Measurements from ENCODE around the gene HADHA. TPM values are rescaled to one million over a fixed set of nuclear protein-coding genes. Genes with fewer than 3 reads are reported as not detected.

The HADHA gene
- total RNA-seq, 4 donors from 2014 or later = 443 to 480 (median 462) TPM

GRCh38 chr2:26191316-26192159 is 52.9 kb downstream of the HADHA start:
- TF ChIP-seq CTCF (IDR thresholded peaks at IDR 0.05 in 4 of 5, conservative IDR thresholded peaks at IDR 0.05 in 1 of 5) (no peak), POLR2A (IDR thresholded peaks at IDR 0.05) (no peak)
- Histone ChIP-seq H3K27ac (peak overlapping the region in 1 of 4 donors; percentile 13), H3K36me3 (peaks cover 0 to 64% of the 10 kb centered on the region in 2 donors), H3K27me3 (no peaks in the 10 kb centered on the region), H3K9me3 (no peaks in the 10 kb centered on the region), H3K4me1 (peaks cover 4 to 6% of the 10 kb centered on the region in 2 donors), H3K4me3 (no peak overlapping the region)
- DNase-seq = no peak
- no peak for ATAC-seq
- in situ Hi-C loops (cut with MboI; ENCODE audit: low sequenced_read_pairs in 4 of 4) (no loop called here), intact Hi-C loops (cut with DNase I; ENCODE audit: low total_unique reads) (loop anchor here (5.0 kb wide), 1 partner anchor 106 kb away; no protein-coding TSS in a partner anchor)

GRCh38 chr2:26190369-26190768 is 54.1 kb downstream of the HADHA start:
- no peaks in the 10 kb centered on the region for H3K9me3 ChIP-seq
- in situ Hi-C loops (cut with MboI; ENCODE audit: low sequenced_read_pairs in 4 of 4) (no loop called here), intact Hi-C loops (cut with DNase I; ENCODE audit: low total_unique reads) (loop anchor here (5.0 kb wide), 1 partner anchor 107 kb away; no protein-coding TSS in a partner anchor)
- no peaks in the 10 kb centered on the region for H3K27me3 ChIP-seq
- no peaks in the 10 kb centered on the region for H3K4me1 ChIP-seq
- DNase-seq (no peak), ATAC-seq (no peak)
- no peak for TF ChIP-seq POLR2A (IDR thresholded peaks at IDR 0.05)
- TF ChIP-seq CTCF (IDR thresholded peaks at IDR 0.05 in 4 of 5, conservative IDR thresholded peaks at IDR 0.05 in 1 of 5) = no peak
- peaks cover 0 to 52% of the 10 kb centered on the region in 2 donors for H3K36me3 ChIP-seq
- H3K4me3 ChIP-seq = no peak overlapping the region
- H3K27ac ChIP-seq = peak overlapping the region in 1 of 4 donors; percentile 18

- intact Hi-C loops (cut with DNase I; ENCODE audit: low total_unique reads) = loop anchor here (5.0 kb wide), 1 partner anchor 108 kb away; no protein-coding TSS in a partner anchor
- H3K9me3 ChIP-seq = no peaks in the 10 kb centered on the region
- peak overlapping the region in 2 of 4 donors; percentile 16 to 18 for H3K27ac ChIP-seq
- no peak overlapping the region for H3K4me3 ChIP-seq
- ATAC-seq (no peak), DNase-seq (no peak)
- peaks cover 0 to 46% of the 10 kb centered on the region in 2 donors for H3K36me3 ChIP-seq
- H3K4me1 ChIP-seq = no peaks in the 10 kb centered on the region
- TF ChIP-seq CTCF (IDR thresholded peaks at IDR 0.05 in 4 of 5, conservative IDR thresholded peaks at IDR 0.05 in 1 of 5) = no peak
- no peak for TF ChIP-seq POLR2A (IDR thresholded peaks at IDR 0.05)
- H3K27me3 ChIP-seq = no peaks in the 10 kb centered on the region
- in situ Hi-C loops (cut with MboI; ENCODE audit: low sequenced_read_pairs in 4 of 4) = loop anchor here in 1 of 4 donors (10.0 kb wide), 1 partner anchor 145 kb away; no protein-coding TSS in a partner anchor
These were observed 54.7 kb downstream of the HADHA start for GRCh38 chr2:26189751-26190150.

- no peaks in the 10 kb centered on the region for H3K4me1 ChIP-seq
- DNase-seq = no peak
- no peak for ATAC-seq
- intact Hi-C loops (cut with DNase I; ENCODE audit: low total_unique reads) = no loop called here
- TF ChIP-seq CTCF (IDR thresholded peaks at IDR 0.05 in 4 of 5, conservative IDR thresholded peaks at IDR 0.05 in 1 of 5) (no peak), POLR2A (IDR thresholded peaks at IDR 0.05) (no peak)
- peaks cover 0 to 40% of the 10 kb centered on the region in 2 donors for H3K36me3 ChIP-seq
- H3K9me3 ChIP-seq = no peaks in the 10 kb centered on the region
- no peak overlapping the region for H3K4me3 ChIP-seq
- peak overlapping the region in 2 of 4 donors; percentile 21 to 33 for H3K27ac ChIP-seq
- in situ Hi-C loops (cut with MboI; ENCODE audit: low sequenced_read_pairs in 4 of 4) = loop anchor here in 1 of 4 donors (10.0 kb wide), 1 partner anchor 146 kb away; no protein-coding TSS in a partner anchor
- no peaks in the 10 kb centered on the region for H3K27me3 ChIP-seq
These were observed 55.3 kb downstream of the HADHA start for GRCh38 chr2:26189123-26189522.

Measured in gastrocnemius medialis (tissue), 4 donors.